Measurements from ENCODE around the gene NR1H2.

NR1H2 gene

DNA sequence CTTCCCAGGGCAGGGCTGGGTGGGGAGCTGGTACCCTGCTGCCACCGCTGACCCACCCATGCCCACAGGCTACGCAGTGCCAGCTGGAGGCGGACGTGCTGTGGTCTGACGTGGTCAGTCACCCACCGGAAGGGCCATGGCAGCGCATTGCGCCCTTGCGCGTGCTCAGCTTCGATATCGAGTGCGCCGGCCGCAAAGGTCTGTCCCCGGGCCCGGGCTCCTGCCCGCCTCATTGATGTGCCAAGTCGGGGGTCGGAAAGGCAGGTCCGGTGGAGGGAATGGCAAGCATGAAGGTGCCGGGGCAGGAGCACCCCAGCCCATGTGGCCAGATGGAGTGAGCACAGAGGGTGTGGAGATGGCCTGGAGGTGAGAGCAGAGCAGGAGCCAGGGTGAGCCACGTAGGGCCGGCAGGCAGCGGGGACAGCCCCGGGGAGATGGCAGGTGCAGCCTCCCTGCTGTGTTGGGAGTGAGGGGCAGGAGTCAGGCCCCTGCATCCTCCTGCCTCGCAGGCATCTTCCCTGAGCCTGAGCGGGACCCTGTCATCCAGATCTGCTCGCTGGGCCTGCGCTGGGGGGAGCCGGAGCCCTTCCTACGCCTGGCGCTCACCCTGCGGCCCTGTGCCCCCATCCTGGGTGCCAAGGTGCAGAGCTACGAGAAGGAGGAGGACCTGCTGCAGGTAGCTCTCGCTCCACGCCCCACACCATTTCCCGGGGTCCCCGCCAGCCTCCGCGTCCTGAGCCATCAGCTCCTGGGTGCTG is 26.5 kb downstream of the NR1H2 start:
- H3K4me3 ChIP-seq (ENCODE audit: low read depth, low read length): no peak overlapping the region
- TF ChIP-seq, protein P1, sequence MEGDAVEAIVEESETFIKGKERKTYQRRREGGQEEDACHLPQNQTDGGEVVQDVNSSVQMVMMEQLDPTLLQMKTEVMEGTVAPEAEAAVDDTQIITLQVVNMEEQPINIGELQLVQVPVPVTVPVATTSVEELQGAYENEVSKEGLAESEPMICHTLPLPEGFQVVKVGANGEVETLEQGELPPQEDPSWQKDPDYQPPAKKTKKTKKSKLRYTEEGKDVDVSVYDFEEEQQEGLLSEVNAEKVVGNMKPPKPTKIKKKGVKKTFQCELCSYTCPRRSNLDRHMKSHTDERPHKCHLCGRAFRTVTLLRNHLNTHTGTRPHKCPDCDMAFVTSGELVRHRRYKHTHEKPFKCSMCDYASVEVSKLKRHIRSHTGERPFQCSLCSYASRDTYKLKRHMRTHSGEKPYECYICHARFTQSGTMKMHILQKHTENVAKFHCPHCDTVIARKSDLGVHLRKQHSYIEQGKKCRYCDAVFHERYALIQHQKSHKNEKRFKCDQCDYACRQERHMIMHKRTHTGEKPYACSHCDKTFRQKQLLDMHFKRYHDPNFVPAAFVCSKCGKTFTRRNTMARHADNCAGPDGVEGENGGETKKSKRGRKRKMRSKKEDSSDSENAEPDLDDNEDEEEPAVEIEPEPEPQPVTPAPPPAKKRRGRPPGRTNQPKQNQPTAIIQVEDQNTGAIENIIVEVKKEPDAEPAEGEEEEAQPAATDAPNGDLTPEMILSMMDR (IDR thresholded peaks at IDR 0.05; ENCODE audit: low read depth, low read length): no peak

DNA sequence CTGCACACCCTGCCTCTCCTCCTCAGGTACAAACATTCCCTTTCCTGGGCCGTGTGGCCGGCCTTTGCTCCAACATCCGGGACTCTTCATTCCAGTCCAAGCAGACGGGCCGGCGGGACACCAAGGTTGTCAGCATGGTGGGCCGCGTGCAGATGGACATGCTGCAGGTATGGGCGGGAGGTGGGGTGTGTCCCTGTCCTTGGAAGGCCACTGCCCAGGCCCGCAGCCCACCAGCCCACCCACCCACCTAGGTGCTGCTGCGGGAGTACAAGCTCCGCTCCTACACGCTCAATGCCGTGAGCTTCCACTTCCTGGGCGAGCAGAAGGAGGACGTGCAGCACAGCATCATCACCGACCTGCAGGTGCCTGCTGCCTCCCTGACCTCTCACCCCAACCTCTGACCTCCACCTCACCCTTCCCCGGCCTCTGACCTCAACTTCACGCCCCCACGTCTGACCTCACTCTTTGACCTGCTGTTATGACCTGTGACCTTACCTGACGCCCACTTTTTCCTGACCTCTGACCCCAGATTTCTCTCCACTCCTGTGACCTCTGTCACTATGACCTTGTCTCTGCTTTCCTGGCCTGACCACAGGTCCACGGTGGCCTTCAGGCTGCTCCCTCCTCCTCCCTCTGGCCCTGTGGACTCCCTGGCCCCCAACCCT is 30.0 kb downstream of the NR1H2 start:
- TF ChIP-seq, protein P1 (IDR thresholded peaks at IDR 0.05; ENCODE audit: low read depth, low read length): no peak
- H3K4me3 ChIP-seq (ENCODE audit: low read depth, low read length): no peak overlapping the region

DNA sequence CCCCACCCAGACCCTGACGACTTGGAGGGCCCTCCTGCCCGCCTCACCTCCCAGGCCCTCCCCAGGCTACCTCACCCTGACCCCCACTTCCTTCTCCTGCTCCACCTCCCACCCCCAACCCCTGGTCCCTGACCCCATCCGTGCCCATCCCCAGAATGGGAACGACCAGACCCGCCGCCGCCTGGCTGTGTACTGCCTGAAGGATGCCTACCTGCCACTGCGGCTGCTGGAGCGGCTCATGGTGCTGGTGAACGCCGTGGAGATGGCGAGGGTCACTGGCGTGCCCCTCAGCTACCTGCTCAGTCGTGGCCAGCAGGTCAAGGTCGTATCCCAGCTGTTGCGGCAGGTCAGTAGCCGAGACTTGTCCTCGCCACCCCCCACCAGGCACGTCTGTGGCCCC is 30.6 kb downstream of the NR1H2 start:
- H3K4me3 ChIP-seq (ENCODE audit: low read depth, low read length): no peak overlapping the region
- TF ChIP-seq, protein P1 (IDR thresholded peaks at IDR 0.05; ENCODE audit: low read depth, low read length): no peak

DNA sequence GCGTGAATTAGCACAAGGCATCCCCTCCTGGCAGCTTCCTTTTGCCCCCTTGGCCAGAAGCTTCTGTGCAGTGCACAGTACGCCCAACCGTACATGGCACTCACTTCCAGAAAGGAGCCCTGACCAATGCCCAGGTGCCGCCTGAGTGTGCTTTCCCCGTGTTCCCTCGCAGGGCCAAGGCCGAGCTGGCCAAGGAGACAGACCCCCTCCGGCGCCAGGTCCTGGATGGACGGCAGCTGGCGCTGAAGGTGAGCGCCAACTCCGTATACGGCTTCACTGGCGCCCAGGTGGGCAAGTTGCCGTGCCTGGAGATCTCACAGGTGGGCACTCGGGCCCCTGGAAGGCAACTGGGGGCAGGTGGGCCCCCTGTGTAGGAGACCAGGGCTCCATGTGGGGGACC is 33.1 kb downstream of the NR1H2 start:
- TF ChIP-seq, protein P1 (IDR thresholded peaks at IDR 0.05; ENCODE audit: low read depth, low read length): no peak
- no peak overlapping the region for H3K4me3 ChIP-seq (ENCODE audit: low read depth, low read length)

DNA sequence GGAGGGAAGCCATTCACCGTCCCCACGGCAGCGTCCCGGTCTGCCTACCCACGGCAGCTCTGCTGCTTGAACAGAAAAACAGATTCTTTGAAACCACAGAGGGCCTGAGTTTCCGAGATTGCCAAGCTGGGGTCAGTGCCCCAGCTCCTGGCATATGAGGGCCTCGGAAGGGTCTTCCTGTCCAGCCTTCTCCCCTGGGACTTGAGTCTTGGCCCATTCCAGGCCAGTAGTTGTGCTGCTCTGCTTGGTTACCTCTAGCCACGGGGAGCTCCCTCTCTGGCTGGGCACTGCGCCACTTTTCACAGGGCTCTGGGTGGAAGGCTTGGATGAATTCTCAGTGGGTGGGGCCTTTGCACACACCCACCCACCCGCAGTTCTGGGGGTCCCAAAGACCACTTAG is 33.9 kb downstream of the NR1H2 start:
- H3K4me3 ChIP-seq (ENCODE audit: low read depth, low read length): no peak overlapping the region
- TF ChIP-seq, protein P1 (IDR thresholded peaks at IDR 0.05; ENCODE audit: low read depth, low read length): no peak

DNA sequence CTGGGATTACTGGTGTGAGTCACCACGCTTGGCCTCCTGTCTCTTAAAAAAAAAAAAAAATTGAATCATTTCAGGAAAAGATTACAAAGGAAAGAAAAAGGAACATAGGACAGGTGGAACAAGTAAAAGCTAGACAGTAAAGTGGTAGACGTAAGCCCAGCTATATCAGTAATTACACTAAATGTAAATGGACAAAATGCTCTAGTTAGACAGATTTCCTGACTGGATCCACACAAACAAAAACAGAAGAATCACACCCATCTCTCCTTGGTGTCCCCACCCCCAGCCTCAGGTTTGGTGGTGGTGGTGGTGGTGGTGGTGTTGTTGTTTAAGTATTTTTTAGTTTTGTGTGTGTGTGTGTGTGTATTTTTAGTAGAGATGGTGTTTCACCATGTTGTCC is 36.2 kb downstream of the NR1H2 start:
- TF ChIP-seq, protein P1 (IDR thresholded peaks at IDR 0.05; ENCODE audit: low read depth, low read length): no peak
- no peak overlapping the region for H3K4me3 ChIP-seq (ENCODE audit: low read depth, low read length)

DNA sequence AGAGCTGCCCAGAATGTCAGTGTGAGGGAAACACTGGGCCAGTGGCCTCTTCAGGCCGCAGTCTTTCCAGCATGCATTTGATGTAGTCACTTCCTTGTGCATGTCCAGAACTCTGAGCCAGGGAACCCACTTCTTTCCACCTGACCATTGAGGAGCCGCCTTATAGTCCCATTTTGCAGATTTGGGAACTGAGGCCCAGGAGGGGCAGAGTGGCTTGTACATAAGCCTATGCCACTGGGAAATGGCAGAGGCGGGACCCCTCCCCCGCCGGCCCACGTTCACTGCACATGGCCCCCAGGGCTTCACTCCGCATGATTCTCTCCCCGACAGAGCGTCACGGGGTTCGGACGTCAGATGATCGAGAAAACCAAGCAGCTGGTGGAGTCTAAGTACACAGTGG is 36.8 kb downstream of the NR1H2 start:
- H3K4me3 ChIP-seq (ENCODE audit: low read depth, low read length): no peak overlapping the region
- TF ChIP-seq, protein P1 (IDR thresholded peaks at IDR 0.05; ENCODE audit: low read depth, low read length): no peak
